Activated T-helper 1 cell treated with anti-CD3 and anti-CD28 coated beads, Interleukin-12 subunit alpha, Interleukin-12 subunit beta, Interleukin-2, Interleukin-4 antibody, amounts not matched to agents 30 ng/mL and 10 ng/mL and 1 ng/mL, durations not matched to agents 14 hours and 24 hours and 36 hours (primary cell): ENCODE results near the gene RAC3. TPM values are rescaled to one million over a fixed set of nuclear protein-coding genes. Genes with fewer than 3 reads are reported as not detected.

Source experiments
- DNase-seq: peaks from one replicate; pipeline ENCODE4 v3.0.0; 2021; ENCODE audit warnings: low spot score
- H3K27ac Mint-ChIP-seq: one replicate; pipeline ENCODE4 v1.8.0; 2021; ENCODE audit warnings: mild to moderate bottlenecking, mixed read lengths
- H3K27me3 Mint-ChIP-seq: one replicate; pipeline ENCODE4 v1.8.0; 2022; ENCODE audit warnings: mild to moderate bottlenecking, moderate library complexity, mixed read lengths; ENCODE audit not compliant: insufficient read depth
- H3K36me3 Mint-ChIP-seq: one replicate; pipeline ENCODE4 v1.8.0; 2021; ENCODE audit warnings: low read depth, mixed read lengths
- H3K4me1 Mint-ChIP-seq: one replicate; pipeline ENCODE4 v1.8.0; 2021; ENCODE audit warnings: low read depth, mixed read lengths
- H3K4me3 Mint-ChIP-seq: one replicate; pipeline ENCODE4 v1.8.0; 2021; ENCODE audit warnings: mild to moderate bottlenecking, moderate library complexity, mixed read lengths
- H3K9me3 Mint-ChIP-seq: one replicate; pipeline ENCODE4 v1.8.0; 2021; ENCODE audit warnings: mixed read lengths
- intact Hi-C: fragments of 100-400 bp; cut with micrococcal nuclease; formaldehyde crosslinking; loops from one replicate; pipeline ENCODE4 v1.15.1; 2024
- total RNA-seq: library from RNA; stranded (reverse); gene quantifications from 2 replicates; pipeline ENCODE4 v1.2.3, GENCODE V29; 2022

Gene RAC3
- total RNA-seq, 1 donor from 2014 or later, result 9.4 TPM

GRCh38 chr17:82063424-82064415 lies 32.2 kb downstream of the RAC3 start:
- Mint-ChIP-seq H3K4me1 (no peaks in the 10 kb centered on the region), H3K4me3 (peak overlapping the region; percentile 77), H3K27ac (no peak overlapping the region), H3K36me3 (peaks cover 6% of the 10 kb centered on the region), H3K27me3 (no peaks in the 10 kb centered on the region), H3K9me3 (no peaks in the 10 kb centered on the region)
- intact Hi-C loops, result no loop called here
- no peak for DNase-seq

- Mint-ChIP-seq H3K27ac (peak overlapping the region; percentile 40), H3K36me3 (peaks cover 6% of the 10 kb centered on the region), H3K4me1 (no peaks in the 10 kb centered on the region), H3K4me3 (peak overlapping the region; percentile 77), H3K9me3 (no peaks in the 10 kb centered on the region), H3K27me3 (no peaks in the 10 kb centered on the region)
- intact Hi-C loops, result loop anchor here (5.0 kb wide), 1 partner anchor 42 kb away; the partner anchor contains the start of genes CENPX and LRRC45
- no peak for DNase-seq
Measured at GRCh38 chr17:82064433-82065192, 33.1 kb downstream of the RAC3 start.

- Mint-ChIP-seq H3K4me3 (peak overlapping the region; percentile 77), H3K4me1 (no peaks in the 10 kb centered on the region), H3K27ac (no peak overlapping the region), H3K27me3 (no peaks in the 10 kb centered on the region), H3K36me3 (peaks cover 4% of the 10 kb centered on the region), H3K9me3 (no peaks in the 10 kb centered on the region)
- DNase-seq, result peak; percentile 18
- intact Hi-C loops, result loop anchor here (5.0 kb wide), 1 partner anchor 43 kb away; the partner anchor contains the start of genes CENPX and LRRC45
Measured at GRCh38 chr17:82065193-82065637, 33.7 kb downstream of the RAC3 start.

- Mint-ChIP-seq H3K4me3 (peak within 1 kb of the TSS; percentile 86), H3K9me3 (no peaks in the 10 kb centered on the region), H3K36me3 (peaks cover 4% of the 10 kb centered on the region), H3K27ac (peak within 1 kb of the TSS; percentile 83), H3K27me3 (no peaks in the 10 kb centered on the region), H3K4me1 (no peaks in the 10 kb centered on the region)
- DNase-seq, result peak; percentile 71
- intact Hi-C loops, result loop anchor here (1.0 to 5.0 kb wide), 2 partner anchors 14 to 43 kb away; partner anchors contain the start of genes CENPX, GPS1, LRRC45 and RFNG
Measured at GRCh38 chr17:82065638-82066303, 34.3 kb downstream of the RAC3 start, which contains the start of gene DUS1L. DUS1L (minus strand) TSS chr17:82065804; CDS start chr17:82065059, 745 bp downstream.

GRCh38 chr17:82070611-82071010 lies 39.1 kb downstream of the RAC3 start:
- Mint-ChIP-seq H3K27me3 (peaks cover 7% of the 10 kb centered on the region), H3K36me3 (peaks cover 2% of the 10 kb centered on the region), H3K9me3 (no peaks in the 10 kb centered on the region), H3K4me3 (no peak overlapping the region), H3K27ac (no peak overlapping the region), H3K4me1 (no peaks in the 10 kb centered on the region)
- DNase-seq, result no peak
- intact Hi-C loops, result no loop called here

GRCh38 chr17:82072827-82073226 lies 41.3 kb downstream of the RAC3 start:
- Mint-ChIP-seq H3K9me3 (no peaks in the 10 kb centered on the region), H3K27ac (no peak overlapping the region), H3K27me3 (peaks cover 7% of the 10 kb centered on the region), H3K36me3 (no peaks in the 10 kb centered on the region), H3K4me3 (no peak overlapping the region), H3K4me1 (no peaks in the 10 kb centered on the region)
- intact Hi-C loops, result no loop called here
- no peak for DNase-seq

GRCh38 chr17:82073446-82073845 lies 42.0 kb downstream of the RAC3 start:
- H3K27ac Mint-ChIP-seq, result no peak overlapping the region
- no peak for DNase-seq
- H3K4me1 Mint-ChIP-seq, result no peaks in the 10 kb centered on the region
- H3K9me3 Mint-ChIP-seq, result no peaks in the 10 kb centered on the region
- peaks cover 3% of the 10 kb centered on the region for H3K36me3 Mint-ChIP-seq
- peaks cover 7% of the 10 kb centered on the region for H3K27me3 Mint-ChIP-seq
- intact Hi-C loops, result no loop called here
- no peak overlapping the region for H3K4me3 Mint-ChIP-seq

GRCh38 chr17:82076018-82076784 lies 44.7 kb downstream of the RAC3 start:
- Mint-ChIP-seq H3K4me3 (no peak overlapping the region), H3K36me3 (peaks cover 6% of the 10 kb centered on the region), H3K27me3 (peaks cover 7% of the 10 kb centered on the region), H3K9me3 (no peaks in the 10 kb centered on the region), H3K4me1 (no peaks in the 10 kb centered on the region), H3K27ac (no peak overlapping the region)
- DNase-seq, result no peak
- intact Hi-C loops, result no loop called here

- intact Hi-C loops, result no loop called here
- DNase-seq, result no peak
- Mint-ChIP-seq H3K36me3 (peaks cover 6% of the 10 kb centered on the region), H3K4me1 (no peaks in the 10 kb centered on the region), H3K27me3 (peaks cover 7% of the 10 kb centered on the region), H3K27ac (no peak overlapping the region), H3K4me3 (no peak overlapping the region), H3K9me3 (no peaks in the 10 kb centered on the region)
Measured at GRCh38 chr17:82076785-82077591, 45.5 kb downstream of the RAC3 start.

GRCh38 chr17:82077617-82078358 lies 46.3 kb downstream of the RAC3 start:
- Mint-ChIP-seq H3K4me1 (no peaks in the 10 kb centered on the region), H3K36me3 (peaks cover 6% of the 10 kb centered on the region), H3K27me3 (peaks cover 7% of the 10 kb centered on the region), H3K27ac (no peak overlapping the region), H3K9me3 (no peaks in the 10 kb centered on the region), H3K4me3 (no peak overlapping the region)
- intact Hi-C loops, result no loop called here
- DNase-seq, result no peak

GRCh38 chr17:82078433-82078832 lies 47.0 kb downstream of the RAC3 start:
- H3K9me3 Mint-ChIP-seq, result no peaks in the 10 kb centered on the region
- intact Hi-C loops, result no loop called here
- H3K27ac Mint-ChIP-seq, result no peak overlapping the region
- H3K4me1 Mint-ChIP-seq, result no peaks in the 10 kb centered on the region
- H3K27me3 Mint-ChIP-seq, result peaks cover 6% of the 10 kb centered on the region
- no peak overlapping the region for H3K4me3 Mint-ChIP-seq
- no peak for DNase-seq
- H3K36me3 Mint-ChIP-seq, result peaks cover 11% of the 10 kb centered on the region
